Measurements from ENCODE around the gene OSBPL6. TPM values are rescaled to one million over a fixed set of nuclear protein-coding genes. Genes with fewer than 3 reads are reported as not detected.
"Not testable (repeated sequence)": the region's sequence is repeated elsewhere in the genome, so short reads cannot be mapped to it uniquely, and the experiment has no call there.

Gene OSBPL6
- polyA plus RNA-seq, 10 donors = 4.6 to 7.0 (median 6.0) TPM

DNA sequence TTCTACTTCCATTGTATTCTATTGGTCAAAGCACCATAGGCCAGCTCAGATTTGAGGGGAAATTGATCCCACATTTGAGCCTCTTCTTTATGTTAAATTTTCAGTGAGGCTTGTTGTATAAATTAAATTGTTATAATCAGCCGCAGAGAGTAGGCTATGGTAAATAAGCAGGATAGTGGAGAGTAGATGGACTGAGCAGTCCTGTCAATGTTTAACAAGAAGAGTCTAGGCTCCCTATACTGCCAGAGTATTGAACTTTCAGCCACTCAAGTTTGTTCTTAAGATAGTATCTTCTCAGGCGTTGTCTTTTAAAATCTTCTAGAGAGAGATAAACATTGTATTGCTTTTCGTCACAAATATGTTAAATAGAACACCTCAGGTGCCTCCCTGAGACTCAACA is 155.7 kb downstream of the OSBPL6 start:
- no peak for DNase-seq

DNA sequence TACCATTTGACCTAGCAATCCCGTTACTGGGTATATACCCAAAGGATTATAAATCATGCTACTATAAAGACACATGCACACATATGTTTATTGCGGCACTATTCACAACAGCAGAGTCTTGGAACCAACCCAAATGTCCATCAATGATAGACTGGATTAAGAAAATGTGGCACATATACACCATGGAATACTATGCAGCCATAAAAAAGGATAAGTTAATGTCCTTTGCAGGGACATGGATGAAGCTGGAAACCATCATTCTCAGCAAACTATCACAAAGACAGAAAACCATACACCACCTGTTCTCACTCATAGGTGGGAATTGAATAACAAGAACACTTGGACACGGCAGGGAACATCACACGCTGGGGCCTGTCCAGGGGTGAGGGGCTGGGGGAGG is 163.4 kb downstream of the OSBPL6 start:
- DNase-seq = not testable (repeated sequence)

DNA sequence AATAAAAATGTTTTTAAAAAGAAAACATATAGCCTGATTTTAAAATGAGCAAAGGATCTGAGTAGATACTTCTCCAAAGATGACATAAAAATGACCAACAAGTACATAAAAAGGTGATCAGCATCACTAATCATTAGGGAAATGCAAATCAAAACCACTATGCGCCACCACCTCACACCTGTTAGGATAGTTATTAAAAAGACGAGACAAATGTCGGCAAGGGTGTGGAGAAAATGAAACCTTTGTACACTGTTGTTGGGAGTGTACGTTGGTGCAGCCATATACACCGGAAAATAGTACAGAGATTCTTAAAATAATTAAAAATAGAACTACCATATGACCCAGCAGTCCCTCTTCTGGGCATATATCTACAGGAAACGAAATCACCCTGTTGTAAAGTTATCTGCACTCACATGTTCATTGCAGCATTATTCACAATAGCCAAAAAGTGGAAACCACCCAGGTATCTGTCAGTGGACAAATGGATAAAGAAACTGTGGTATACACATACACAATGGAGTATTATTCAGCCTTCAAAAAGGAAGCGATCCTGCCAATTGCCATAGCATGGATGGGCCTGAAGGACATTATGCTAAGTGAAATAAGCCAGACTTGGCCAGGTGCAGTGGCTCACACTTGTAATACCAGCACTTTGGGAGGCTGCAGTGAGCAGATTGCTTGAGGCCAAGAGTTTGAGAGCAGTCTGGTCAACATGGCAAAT is 165.0 kb downstream of the OSBPL6 start:
- DNase-seq = no peak

DNA sequence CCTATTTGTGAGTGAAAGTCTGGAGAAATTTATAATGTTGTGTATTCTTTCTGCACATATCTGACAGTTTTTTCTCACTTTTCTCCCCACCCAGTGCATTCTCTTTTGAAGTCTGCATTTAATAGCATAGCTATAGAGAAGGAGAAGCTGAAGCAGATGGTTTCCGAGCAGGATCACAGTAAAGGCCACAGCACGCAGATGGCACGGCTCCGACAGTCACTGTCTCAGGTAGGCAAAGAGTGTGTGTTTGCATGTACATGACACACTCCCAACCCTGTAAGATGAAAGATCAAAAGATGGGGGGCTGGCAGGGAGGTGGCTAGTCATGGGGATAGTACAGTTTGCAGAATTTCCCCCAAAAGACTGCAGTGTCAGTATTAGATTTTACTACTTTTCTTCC is 167.3 kb downstream of the OSBPL6 start:
- DNase-seq = no peak

DNA sequence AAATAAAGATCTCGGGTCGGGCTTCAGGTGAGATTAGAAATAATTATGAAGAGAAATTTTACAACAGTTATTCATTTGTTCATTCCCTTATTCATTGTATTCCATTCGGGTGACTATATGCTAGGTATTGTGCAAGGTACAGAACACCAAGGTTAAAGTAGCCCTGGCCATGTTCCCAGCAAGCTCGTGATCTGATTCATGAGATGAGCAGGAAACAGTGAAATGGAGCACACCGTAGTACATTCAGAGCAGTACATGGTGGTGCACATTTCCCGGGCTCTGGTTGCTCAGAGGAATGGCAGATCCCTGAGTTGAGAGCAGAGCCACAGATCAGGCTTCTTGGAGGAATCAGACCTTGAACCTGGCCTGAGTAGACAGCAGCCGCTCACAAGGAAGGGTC is 168.9 kb downstream of the OSBPL6 start:
- no peak for DNase-seq

DNA sequence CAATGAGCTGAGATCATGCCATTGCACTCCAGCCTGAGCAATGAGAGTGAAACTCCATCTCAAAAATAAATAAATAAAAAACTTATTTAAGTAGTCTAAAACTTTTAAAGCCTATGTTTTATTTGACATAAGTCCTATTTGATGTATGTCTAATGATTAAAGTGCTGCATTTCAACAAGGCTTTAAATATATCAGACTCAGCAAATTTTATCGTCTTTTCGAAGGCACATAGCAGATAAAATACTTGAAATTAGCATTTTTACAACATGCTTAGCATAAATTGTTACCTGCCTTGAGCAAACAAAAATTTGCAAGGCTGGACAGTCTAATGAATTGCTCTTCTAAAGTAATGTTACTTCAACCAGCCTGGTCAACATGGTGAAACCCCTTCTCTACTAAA is 170.8 kb downstream of the OSBPL6 start:
- no peak for DNase-seq

DNA sequence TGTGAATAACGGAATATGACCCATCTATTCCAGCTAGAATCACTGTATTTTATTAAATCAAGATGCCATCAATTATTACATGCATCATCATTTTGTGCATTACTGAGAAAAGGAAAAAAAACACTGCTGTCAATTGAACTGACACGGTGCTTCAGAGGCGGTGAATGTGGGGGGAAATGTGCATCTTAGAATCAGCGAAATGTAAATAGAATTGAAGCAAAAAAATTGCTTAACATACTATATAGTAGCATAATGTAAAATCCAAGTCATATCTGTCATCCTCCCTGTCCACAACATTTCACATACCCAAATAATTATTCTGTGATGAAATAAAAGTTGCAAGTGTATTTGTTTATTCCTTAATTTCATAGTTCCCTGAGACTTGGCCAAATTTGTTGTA is 172.1 kb downstream of the OSBPL6 start:
- no peak for DNase-seq

DNA sequence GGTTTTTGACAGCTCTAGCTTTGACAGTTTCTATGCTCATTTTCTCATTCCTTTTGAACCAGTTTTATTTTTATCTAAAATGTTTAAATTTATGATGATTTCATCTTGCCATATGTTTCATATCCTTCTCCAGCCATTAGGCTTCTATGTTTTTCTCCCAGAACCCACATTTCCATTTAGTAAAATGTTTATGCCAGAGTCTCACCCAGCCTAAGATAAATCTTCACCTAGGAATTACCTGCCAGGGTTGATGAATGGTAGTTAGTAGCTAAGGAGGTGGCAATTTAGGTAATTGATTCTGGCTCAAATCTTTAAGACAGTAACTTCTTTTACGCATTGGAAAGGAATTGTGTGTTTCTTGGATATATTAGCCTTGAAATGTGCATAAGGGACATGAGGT is 173.0 kb downstream of the OSBPL6 start:
- no peak for DNase-seq

DNA sequence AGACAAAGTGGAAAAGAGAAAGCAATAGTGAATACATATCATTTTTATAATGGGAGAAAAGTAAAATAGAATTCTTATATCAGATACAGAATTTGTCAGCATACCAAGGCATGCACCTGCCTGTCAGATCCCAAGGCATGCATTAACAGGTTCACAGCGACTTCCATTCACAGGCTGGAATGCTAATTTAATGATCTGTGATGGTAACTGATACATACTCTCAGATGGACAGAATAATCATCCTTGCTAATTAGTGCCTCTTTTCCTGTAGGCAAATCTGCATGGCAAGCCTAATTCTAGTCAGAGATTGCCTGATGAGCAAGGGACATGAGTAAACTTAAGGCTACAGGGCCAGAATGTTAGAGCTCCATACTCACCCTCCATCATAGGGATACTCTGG is 180.6 kb downstream of the OSBPL6 start:
- no peak for DNase-seq

DNA sequence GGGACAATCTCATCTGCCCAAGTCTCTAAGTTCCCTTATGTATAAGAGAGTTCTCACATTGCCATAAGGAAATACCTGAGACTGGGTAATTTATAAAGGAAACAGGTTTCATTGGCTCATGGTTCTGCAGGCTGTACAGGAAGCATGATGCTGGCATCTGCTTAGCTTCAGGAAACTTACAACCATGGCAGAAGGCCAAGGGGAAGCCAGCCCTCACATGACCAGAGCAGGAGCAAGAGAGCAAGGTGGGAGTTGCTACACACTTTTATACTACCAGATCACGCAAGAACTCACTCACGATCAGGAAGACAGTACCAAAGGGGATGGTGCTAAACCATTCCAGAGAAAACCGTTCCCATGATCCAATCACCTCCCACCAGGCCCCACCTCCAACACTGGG is 182.7 kb downstream of the OSBPL6 start:
- no peak for DNase-seq

DNA sequence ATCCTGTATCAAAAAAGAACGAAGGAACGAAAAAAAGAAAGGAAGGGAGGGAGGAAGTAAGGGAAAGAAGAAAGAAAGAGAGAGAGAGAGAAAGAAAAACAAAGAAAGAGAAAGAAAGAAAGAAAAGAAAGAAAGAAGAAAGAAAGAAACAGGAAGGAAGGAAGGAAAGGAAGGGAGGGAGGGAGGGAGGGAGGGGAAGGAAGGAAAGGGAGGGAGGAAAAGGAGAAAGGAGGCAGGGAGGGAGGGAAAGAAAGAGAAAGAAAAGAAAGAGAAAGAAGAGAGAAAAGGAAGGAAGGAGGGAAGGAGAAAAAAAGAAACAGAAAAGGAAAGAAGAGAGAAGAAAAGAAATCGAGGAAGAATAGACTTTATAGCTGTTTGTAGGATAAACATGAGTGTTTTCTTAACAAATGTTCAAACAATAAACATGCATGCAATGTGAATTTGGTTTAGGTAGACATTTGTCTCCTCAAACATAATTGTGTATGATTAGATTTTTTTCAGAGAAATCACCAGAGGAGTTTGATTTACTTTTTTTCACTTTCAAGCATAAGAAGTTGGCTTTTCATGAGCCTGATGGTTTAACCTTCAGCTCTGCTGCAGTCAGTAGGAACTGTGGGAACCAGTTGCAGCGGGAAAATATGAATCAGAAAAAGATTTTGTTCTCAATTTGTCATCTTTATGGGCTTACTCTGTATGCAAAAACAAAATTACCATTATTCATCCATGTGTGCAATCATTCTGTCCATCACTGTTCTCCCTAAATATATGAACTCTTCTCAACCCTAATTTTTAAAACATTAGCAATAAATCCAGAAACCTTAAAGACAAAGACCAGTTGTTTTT is 185.1 kb downstream of the OSBPL6 start:
- no peak for DNase-seq

DNA sequence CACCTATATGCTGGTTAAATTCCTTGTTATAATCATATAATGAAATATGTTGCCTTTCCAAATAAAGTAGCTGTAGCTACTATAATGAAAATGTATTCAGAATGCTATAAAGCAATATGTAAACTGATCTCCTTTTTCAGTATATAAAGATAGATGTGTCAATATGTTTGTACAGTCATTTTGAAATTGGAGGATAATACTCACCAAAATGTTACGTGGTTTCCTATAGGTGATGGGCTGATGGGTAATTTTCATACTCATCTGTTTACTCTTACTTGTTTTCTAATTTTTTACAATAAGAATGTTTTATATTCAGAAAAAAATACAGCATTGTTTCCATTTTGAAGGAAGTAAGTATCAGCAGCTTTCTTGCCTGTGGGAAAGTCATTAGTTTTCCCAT is 186.5 kb downstream of the OSBPL6 start:
- no peak for DNase-seq

DNA sequence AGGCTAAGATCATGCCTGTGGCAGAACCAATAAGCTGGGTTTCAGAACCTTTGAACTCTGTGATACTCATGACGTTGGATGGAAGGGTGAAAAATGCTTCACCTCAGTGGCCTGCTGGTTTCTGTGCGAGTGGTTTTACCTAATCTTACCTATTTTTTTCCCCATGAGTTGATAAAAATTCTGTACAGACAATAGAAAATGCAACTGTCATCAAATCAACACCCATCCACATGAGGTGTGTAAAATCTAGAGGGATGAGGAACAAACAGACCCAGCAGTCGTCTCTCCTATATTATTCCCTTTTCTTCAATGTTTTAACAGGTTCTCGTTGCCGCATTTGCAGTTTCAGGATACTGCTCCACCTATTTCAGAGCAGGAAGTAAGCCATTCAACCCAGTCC is 189.4 kb downstream of the OSBPL6 start:
- no peak for DNase-seq

DNA sequence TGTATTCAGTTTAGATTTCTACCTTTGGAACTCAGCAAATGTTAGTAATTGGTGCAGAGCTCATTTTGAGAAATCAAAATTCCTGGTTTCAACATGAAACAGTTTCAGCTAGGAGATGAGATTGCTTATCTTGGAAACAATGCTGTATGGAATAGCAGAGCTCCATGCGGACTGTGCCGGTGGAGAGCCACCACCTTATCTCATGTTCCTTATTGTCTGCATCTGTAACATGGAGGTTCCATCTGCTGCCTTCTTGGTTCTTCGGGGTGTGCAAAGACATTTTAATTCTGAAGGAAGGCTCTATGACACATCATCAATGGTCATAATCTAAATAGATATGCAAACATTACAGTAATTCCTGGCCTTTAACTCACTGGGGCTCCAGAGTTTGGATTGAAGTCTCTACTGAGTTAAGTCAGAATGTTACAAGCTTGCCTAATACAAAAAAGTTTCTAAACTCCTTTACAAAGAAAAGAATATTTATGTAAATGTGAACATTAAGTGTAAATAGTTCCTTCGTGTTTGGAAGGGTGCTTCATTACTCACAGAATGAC is 191.4 kb downstream of the OSBPL6 start:
- no peak for DNase-seq

DNA sequence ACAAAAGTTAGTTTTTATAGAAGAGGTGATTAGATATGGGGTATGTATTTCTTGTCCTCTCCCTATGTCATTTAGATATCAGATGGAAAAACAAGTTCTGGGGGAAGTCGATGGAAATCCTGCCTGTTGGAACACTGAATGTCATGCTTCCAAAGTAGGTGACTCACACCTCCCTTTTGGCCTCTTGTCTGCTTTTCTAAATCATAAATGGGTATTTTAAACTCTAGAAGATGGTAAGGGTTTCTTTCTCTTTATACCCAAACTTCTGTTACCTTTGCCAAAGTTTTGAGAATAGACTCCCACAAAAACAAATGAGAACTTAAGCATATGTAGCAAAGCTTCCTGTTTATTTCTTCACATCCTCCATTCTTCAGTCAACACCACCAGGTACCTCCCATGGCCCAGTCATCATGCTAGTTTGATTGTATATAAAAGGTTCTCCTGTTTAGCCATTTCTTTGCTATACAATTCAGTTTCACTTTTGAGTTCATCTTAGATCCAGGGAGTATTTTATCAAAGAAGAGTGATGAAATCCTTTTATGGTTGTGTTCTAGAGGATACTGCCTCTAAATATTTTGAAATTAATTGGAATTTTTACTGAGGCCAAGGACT is 192.8 kb downstream of the OSBPL6 start:
- no peak for DNase-seq

DNA sequence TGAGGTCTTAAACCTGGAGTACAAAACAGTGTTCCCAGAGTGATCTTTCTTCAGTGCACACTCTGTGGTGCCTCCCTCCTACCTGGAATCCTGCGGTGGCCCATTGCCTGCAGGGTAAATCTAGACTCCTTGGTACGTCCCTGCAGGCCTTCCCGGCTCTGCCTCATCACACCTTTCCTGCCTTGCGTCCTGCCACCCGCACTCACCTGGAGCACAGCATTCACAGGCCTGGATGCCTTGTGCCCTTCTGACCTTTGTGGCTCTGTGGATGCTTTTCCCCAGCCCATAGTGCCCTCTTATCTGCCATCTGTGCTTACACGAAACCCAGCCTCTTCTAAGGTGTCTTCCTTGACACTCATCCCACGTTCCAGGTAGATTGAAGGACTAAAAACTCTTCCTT is 194.0 kb downstream of the OSBPL6 start:
- DNase-seq = no peak

DNA sequence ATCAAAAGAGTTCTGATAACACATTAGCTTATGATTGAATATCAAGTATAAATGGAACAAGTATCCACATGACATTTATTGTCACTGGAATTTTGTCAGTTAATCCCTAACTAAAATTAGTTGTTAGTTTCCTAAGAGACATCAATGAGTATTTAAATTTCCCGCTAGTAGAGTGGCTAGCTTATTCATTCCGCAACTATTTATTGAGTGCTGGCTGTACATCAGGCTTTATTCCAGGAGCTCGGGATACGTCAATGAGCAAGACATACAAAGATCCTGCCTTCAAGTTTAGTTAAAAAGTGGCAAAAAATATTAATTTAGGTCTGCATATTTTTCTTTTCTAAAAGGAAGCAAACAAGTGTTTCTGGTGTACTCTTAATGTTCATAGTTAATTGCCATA is 197.4 kb downstream of the OSBPL6 start:
- no peak for DNase-seq

DNA sequence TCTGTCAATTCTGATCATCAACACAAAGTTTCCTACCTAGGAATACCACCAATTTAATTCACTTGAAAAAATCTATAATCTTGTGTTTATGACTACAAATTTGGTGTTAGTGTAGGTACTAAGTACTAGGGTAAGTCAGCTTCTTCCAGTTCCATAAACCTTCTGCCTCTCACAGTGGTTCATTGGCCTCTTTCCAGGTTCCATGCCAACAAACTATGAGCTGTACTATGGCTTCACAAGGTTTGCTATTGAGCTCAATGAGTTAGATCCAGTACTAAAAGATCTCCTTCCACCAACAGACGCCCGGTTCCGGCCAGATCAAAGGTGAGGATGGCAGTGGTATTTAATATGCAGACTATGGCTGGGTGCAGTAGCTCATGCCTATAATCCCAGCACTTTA is 197.9 kb downstream of the OSBPL6 start:
- no peak for DNase-seq

DNA sequence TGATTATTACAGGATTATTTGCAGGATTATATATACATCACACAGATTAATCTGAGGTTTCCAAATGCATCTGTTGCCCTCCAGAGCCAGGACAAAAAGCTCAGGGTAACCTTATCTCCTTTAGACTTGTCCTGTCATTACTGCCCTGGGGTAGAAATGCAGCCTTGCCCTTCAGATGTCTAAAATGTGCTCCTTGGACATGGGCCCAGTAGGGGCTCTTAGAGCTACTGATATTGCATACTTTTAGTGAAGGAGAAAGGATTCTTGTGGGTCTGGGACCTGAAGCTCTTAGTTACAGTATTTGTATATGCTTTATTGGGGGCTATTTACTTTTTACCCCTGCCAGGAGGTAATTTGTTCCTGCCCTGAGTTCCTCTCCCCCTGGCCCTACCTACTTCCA is 200.5 kb downstream of the OSBPL6 start:
- DNase-seq = no peak

DNA sequence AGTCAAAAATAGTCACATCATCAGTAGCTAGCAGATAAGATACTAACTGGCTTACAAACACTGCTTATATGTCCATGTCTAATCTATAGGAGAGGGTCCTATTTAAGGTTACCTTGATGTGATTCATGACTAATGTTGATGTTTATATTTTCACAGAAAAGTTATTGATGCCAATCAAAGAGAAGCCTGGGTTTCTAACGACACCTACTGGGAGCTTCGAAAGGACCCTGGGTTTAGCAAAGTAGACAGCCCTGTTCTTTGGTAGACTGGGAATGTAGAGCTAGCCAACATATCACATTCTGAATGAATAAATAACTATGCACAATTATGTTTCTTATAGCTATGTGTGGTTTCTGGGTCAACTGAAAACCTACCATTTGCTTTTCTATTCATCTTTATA is 201.0 kb downstream of the OSBPL6 start:
- DNase-seq = no peak

DNA sequence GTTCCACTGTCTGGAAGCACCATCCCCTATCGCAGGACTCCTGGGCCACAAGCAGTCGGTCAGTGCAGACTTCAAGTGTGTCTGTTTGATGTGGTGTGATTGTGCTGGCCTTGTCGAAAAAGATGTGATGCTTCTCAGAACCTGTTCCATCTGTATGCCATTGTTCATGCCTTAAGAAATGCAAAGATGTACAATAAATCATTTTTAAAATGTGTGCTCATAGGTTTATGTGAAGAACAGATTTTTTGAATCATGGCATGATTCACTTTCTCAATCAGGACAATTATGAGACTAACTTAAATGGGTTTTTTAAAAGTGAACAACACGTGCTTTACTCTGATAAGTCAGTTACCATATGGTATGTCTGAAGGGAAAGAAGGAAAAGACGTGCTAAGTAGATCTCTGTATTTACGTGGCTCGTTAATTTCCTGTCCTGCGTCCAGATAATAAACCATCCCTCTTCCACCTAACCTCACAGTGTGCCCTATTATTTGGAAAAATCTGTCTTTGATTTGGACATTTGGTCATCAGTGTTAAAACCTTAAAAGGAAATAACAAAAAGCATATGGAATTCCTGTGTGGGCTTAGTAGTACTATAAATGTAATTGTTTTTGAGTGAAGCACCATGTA is 201.7 kb downstream of the OSBPL6 start:
- DNase-seq = no peak

DNA sequence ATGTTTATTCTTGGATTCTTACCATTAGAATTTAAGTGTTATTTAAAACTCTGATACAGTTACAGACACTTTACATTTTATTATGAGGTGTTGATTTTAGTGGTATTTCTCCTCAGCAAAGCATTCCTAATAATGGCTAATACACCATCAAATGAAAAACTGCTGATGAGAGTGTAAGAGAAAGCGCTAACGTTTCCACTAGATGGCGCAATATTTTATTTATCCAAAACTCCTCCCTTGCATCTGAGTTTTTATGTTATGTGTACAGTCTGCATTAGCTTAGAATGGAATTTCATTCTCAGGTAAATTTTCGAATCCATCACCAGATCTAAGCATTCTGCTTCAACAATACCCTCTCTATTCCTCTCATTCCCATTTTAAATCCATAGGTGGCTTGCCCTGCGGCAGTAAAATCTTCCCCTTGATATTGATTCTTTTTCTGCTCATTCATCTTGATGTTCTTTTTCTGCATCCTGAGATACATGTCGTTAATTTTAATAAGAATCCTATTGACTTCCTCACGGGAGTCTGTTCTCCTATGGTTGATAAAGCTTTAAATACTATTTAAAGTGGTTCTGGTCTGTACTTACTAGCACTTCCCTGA is 202.8 kb downstream of the OSBPL6 start:
- peak; percentile 43 to 62 (median 55) for DNase-seq
